ENCODE results near the gene FOXI1.

The FOXI1 gene

GRCh38 chr5:170112876-170113521 is 7.3 kb downstream of the FOXI1 start:
- TF ChIP-seq CTCF (IDR thresholded peaks at IDR 0.05; ENCODE audit: low read depth, low read length) = no peak
- H3K4me3 ChIP-seq (ENCODE audit: low read depth, low read length) = no peak overlapping the region

GRCh38 chr5:170113522-170113900 is 7.8 kb downstream of the FOXI1 start:
- no peak overlapping the region for H3K4me3 ChIP-seq (ENCODE audit: low read depth, low read length)
- TF ChIP-seq CTCF (IDR thresholded peaks at IDR 0.05; ENCODE audit: low read depth, low read length) = no peak

GRCh38 chr5:170114271-170114670 is 8.6 kb downstream of the FOXI1 start:
- no peak for TF ChIP-seq CTCF (IDR thresholded peaks at IDR 0.05; ENCODE audit: low read depth, low read length)
- no peak overlapping the region for H3K4me3 ChIP-seq (ENCODE audit: low read depth, low read length)

GRCh38 chr5:170115925-170116324 is 10.2 kb downstream of the FOXI1 start:
- H3K4me3 ChIP-seq (ENCODE audit: low read depth, low read length) = no peak overlapping the region
- TF ChIP-seq CTCF (IDR thresholded peaks at IDR 0.05; ENCODE audit: low read depth, low read length) = no peak

- no peak overlapping the region for H3K4me3 ChIP-seq (ENCODE audit: low read depth, low read length)
- no peak for TF ChIP-seq CTCF (IDR thresholded peaks at IDR 0.05; ENCODE audit: low read depth, low read length)
Measured at GRCh38 chr5:170117736-170118135, 12.0 kb downstream of the FOXI1 start.

GRCh38 chr5:170120576-170120975 is 14.9 kb downstream of the FOXI1 start:
- TF ChIP-seq CTCF (IDR thresholded peaks at IDR 0.05; ENCODE audit: low read depth, low read length) = no peak
- no peak overlapping the region for H3K4me3 ChIP-seq (ENCODE audit: low read depth, low read length)

- no peak for TF ChIP-seq CTCF (IDR thresholded peaks at IDR 0.05; ENCODE audit: low read depth, low read length)
Measured at GRCh38 chr5:170121321-170121720, 15.6 kb downstream of the FOXI1 start.

More at GRCh38 chr5:170121321-170121720, 15.6 kb downstream of the FOXI1 start:
- H3K4me3 ChIP-seq (ENCODE audit: low read depth, low read length) = no peak overlapping the region

Data from WI38 (cell line).